ENCODE results near the gene AK4. TPM values are rescaled to one million over a fixed set of nuclear protein-coding genes. Genes with fewer than 3 reads are reported as not detected.
A peak's percentile ranks its signal among the peaks of the same experiment; 100 is the strongest.

AK4 gene
- total RNA-seq, 1 donor from 2014 or later = 4.6 TPM

DNA sequence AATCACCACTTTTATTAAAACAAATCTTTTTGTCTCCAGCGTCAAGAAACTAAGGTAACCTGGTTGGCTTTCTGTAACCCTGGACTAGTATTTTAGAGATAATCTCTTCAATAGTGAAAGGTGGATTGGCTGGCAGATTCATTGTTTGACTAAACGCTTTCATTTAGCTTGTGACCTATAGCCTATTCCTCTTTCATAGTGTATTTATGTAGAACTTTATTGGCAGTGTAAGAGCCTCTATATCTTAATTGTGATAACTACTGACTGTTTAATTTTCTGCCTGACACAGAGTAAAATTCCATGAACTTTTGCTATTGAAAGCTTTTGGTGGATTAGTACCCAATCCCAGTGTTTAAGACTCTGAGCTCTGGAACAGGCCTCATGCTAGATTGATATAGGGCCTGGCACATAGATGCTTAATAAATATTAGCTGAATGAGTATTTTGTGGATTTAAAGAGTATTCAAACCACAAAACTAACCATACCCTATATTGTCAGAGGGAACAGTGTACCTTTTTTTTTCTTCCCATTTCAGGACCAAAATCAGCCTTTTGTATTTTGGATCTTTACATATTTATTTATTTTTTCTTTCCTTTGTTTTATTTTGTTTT, 34.8 kb downstream of the AK4 start:
- Histone ChIP-seq H3K4me3 (no peak overlapping the region), H3K9me3 (no peaks in the 10 kb centered on the region), H3K36me3 (no peaks in the 10 kb centered on the region), H3K27ac (no peak overlapping the region), H3K4me1 (no peaks in the 10 kb centered on the region), H3K27me3 (no peaks in the 10 kb centered on the region)
- DNase-seq (no peak), ATAC-seq (no peak)
- intact Hi-C loops (cut with DNase I) = no loop called here
- TF ChIP-seq, protein P1, sequence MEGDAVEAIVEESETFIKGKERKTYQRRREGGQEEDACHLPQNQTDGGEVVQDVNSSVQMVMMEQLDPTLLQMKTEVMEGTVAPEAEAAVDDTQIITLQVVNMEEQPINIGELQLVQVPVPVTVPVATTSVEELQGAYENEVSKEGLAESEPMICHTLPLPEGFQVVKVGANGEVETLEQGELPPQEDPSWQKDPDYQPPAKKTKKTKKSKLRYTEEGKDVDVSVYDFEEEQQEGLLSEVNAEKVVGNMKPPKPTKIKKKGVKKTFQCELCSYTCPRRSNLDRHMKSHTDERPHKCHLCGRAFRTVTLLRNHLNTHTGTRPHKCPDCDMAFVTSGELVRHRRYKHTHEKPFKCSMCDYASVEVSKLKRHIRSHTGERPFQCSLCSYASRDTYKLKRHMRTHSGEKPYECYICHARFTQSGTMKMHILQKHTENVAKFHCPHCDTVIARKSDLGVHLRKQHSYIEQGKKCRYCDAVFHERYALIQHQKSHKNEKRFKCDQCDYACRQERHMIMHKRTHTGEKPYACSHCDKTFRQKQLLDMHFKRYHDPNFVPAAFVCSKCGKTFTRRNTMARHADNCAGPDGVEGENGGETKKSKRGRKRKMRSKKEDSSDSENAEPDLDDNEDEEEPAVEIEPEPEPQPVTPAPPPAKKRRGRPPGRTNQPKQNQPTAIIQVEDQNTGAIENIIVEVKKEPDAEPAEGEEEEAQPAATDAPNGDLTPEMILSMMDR (IDR thresholded peaks at IDR 0.05) = no peak

DNA sequence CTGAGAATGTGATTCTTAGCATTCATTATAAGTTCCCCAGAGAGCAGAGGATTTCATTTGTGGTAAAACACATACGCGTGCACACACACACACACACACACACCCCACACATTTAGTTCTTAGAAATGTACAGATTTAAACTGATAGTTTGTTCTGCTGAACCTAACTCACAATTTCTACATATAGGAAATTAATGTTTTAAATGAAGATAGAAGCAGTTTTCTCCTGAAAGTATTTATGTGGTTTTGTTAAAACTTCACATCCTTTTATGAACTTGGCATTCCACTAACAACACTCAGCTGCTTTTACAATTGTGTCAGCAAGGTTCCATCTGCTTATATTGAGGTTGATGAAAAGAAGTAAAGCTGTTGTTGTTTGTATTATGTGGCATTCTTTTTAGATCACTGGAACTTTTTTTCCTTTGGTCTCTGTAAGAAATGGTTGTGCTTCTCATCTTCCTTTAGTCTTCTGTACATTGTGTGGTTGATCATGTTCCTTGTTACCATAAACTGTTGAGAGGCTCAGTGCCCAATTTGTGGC, 41.6 kb downstream of the AK4 start:
- no peak for DNase-seq
- no peaks in the 10 kb centered on the region for H3K9me3 ChIP-seq
- H3K27ac ChIP-seq = no peak overlapping the region
- intact Hi-C loops (cut with DNase I) = no loop called here
- H3K36me3 ChIP-seq = no peaks in the 10 kb centered on the region
- peaks cover 5% of the 10 kb centered on the region for H3K27me3 ChIP-seq
- H3K4me1 ChIP-seq = no peaks in the 10 kb centered on the region
- no peak for ATAC-seq
- H3K4me3 ChIP-seq = no peak overlapping the region
- TF ChIP-seq, protein P1 (IDR thresholded peaks at IDR 0.05) = no peak

DNA sequence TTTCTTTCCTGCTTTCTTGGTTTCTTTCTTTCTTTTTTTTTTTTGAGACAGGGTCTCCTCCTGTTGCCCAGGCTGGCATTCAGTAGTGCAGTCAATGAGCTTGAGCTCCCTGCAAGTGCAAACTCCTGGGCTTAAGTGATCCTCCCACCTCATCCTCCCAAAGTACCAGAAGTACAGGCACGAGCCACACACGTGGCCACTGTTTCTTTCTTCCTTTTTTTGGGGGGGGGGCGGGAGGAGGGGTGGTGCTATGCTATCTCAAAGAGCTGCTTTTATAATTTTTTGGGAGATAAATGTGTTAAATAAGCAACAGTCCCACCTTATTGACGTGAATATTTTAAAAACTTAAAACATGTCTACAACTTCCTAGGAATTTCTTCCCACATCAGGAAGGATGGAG, 42.2 kb downstream of the AK4 start:
- Histone ChIP-seq H3K4me1 (no peaks in the 10 kb centered on the region), H3K4me3 (no peak overlapping the region), H3K27me3 (peaks cover 5% of the 10 kb centered on the region), H3K27ac (no peak overlapping the region), H3K9me3 (no peaks in the 10 kb centered on the region), H3K36me3 (no peaks in the 10 kb centered on the region)
- TF ChIP-seq, protein P1 (IDR thresholded peaks at IDR 0.05) = no peak
- DNase-seq = no peak
- ATAC-seq = no peak
- intact Hi-C loops (cut with DNase I) = no loop called here

DNA sequence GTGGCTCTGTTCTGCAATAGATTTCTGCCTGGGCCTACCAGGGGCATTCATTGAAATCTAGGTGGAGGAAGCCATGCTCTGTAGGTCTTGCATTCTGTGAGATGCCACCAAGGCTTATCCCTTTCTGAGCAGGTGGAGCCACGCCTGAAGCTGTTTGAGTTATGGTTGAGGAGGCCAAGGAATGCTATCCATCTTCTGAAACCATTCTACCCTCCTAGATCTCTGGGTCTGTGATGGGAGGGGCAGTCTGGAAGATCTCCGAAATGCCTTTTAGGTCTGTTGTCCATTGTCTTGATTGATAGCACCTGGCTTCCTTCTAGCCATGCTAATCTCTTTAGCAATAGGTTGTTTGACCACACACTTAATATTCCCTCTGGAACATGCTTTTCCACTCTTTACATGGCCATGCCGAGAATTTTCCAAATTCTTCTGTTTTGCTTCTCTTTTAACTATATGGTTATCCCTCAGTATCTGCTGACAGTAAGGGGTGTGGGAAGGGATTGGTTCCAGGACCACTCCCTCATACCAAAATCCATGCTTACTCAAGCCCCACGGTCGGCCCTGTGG, 45.2 kb downstream of the AK4 start:
- Histone ChIP-seq H3K27me3 (peaks cover 9% of the 10 kb centered on the region), H3K36me3 (no peaks in the 10 kb centered on the region), H3K4me1 (no peaks in the 10 kb centered on the region), H3K9me3 (no peaks in the 10 kb centered on the region), H3K4me3 (no peak overlapping the region), H3K27ac (no peak overlapping the region)
- ATAC-seq (no peak), DNase-seq (no peak)
- intact Hi-C loops (cut with DNase I) = no loop called here
- TF ChIP-seq, protein P1 (IDR thresholded peaks at IDR 0.05) = no peak

DNA sequence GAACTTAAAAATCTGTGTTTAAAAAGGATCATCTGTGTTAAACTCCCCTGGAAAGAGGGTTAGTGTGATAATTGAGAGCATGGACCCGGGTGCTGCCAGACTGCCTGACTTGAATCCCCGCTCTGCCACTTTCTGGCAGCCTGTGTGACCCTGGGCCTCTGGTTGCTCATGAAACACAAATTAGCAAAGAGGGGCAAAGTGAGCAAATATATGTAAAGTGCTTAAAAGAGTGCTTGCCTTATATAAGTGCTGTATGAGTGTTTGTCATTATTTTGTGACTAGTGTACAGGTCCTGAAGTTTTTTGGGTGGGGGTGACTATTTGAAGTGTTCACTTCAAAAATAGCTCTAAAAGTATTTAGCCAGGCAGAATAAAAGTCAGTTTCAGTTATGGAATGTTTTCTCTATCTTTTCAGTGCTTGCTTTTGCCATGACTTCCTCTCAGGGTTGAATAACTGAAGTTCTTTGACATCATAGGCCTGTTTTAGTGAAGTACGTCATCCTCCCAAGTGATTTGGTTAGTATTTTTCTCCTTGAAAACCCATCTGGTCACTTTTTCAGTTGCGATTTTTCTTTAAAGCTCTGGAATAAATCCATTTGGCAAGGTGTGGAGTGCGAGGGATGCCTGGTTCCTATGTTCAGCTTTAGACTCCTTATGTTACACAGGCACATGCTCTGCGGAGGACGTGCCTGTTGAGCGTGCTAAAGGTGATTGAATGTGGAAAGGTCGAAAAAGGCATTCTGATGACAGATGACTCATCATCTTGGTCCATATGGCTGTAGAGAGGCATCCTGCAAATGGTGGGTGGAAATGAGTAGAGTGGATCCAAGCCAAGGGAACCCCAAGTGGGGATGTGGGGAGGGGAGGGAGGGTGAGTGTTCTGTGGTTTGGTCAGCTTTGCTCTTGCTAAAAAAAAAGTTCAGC, 47.8 kb downstream of the AK4 start:
- no peak overlapping the region for H3K27ac ChIP-seq
- no peaks in the 10 kb centered on the region for H3K4me1 ChIP-seq
- ATAC-seq (peak; percentile 44), DNase-seq (no peak)
- intact Hi-C loops (cut with DNase I) = no loop called here
- H3K9me3 ChIP-seq = no peaks in the 10 kb centered on the region
- H3K4me3 ChIP-seq = no peak overlapping the region
- H3K36me3 ChIP-seq = no peaks in the 10 kb centered on the region
- TF ChIP-seq, protein P1 (IDR thresholded peaks at IDR 0.05) = no peak
- H3K27me3 ChIP-seq = peaks cover 17% of the 10 kb centered on the region

Data from upper lobe of right lung (tissue), 1 donor.